ENCODE results near the gene CILP2. TPM values are rescaled to one million over a fixed set of nuclear protein-coding genes. Genes with fewer than 3 reads are reported as not detected.

Gene CILP2
- total RNA-seq, 1 donor from 2014 or later = 11.0 TPM

DNA sequence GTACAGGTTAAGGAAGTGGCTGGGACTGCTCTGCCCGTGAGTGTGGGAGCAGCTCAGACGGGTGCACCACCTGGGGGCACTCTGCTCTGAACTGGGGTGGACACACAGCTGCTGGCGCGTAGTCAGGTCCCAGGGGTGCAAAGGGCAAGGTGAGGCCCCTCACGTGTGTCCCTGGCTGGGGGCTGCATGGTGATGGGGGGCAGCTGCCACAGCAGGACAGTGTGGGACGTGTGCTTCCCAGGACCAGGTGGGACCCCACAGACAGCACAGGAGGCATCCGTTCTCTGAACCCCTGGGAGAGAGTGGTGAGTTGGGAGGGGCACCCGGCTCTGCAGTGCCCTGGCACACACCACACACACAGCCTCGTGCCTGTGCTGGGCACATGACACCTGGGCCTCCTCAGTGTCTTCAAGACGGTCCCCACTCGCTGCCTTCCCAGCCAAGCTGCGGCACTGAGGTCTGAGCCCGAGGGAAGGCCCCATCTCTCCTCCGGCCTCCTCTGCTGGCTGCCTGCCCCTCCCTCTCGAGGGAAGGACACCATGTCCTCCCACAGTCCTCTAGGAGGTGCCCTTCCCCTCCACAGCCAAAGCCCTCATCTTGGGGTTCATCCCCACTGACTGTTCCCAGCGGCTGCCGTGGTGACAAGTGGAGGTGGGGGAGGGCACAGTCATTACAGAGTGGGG lies 24.7 kb downstream of the CILP2 start:
- no peak overlapping the region for H3K4me3 ChIP-seq (ENCODE audit: low read length in 3 of 3)
- H3K9ac ChIP-seq (ENCODE audit: low read depth in 1 of 3, low read length in 3 of 3) = no peak overlapping the region
- no peaks in the 10 kb centered on the region for H3K4me1 ChIP-seq (ENCODE audit: control insufficient read depth in 3 of 3, insufficient read depth in 3 of 3, low read length in 3 of 3)
- no peaks in the 10 kb centered on the region for H3K9me3 ChIP-seq (ENCODE audit: control insufficient read depth in 3 of 3, low read length in 3 of 3)
- peaks cover 0 to 4% (median 0%) of the 10 kb centered on the region in 3 donors for H3K27me3 ChIP-seq (ENCODE audit: control insufficient read depth in 3 of 3, insufficient read depth in 3 of 3, low read length in 3 of 3)
- H3K27ac ChIP-seq (ENCODE audit: low read depth, low read length) = no peak overlapping the region
- H3K36me3 ChIP-seq (ENCODE audit: control insufficient read depth in 3 of 3, insufficient read depth in 3 of 3, low read length in 3 of 3) = no peaks in the 10 kb centered on the region

DNA sequence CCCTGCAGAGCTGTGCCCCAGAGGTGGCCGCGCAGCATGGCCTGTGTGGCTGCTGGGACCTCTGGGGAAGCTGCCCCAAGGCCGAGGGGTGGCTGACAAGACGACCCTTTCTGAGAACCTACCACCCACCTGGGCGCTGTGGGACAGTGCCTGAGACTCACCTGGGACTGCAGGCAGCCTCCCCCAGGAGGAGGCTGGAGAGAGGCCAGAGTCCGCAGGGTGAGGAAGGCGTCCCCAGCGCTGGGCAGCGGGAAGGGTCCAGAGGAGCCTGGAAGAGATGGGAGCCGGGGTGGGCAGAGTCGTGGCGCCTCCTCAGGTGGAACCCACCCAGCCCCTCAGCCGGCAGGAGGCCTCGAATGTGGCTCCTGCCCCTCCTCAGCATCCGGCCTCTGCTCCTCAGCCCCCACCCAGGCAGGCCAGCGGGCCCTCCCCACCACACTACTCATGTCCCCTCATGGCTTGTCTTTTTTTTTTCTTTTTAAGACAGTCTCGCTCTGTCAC lies 25.3 kb downstream of the CILP2 start:
- Histone ChIP-seq H3K9ac (ENCODE audit: low read depth in 1 of 3, low read length in 3 of 3) (no peak overlapping the region), H3K9me3 (ENCODE audit: control insufficient read depth in 3 of 3, low read length in 3 of 3) (no peaks in the 10 kb centered on the region), H3K4me3 (ENCODE audit: low read length in 3 of 3) (no peak overlapping the region), H3K4me1 (ENCODE audit: control insufficient read depth in 3 of 3, insufficient read depth in 3 of 3, low read length in 3 of 3) (no peaks in the 10 kb centered on the region), H3K27me3 (ENCODE audit: control insufficient read depth in 3 of 3, insufficient read depth in 3 of 3, low read length in 3 of 3) (peaks cover 0 to 4% (median 0%) of the 10 kb centered on the region in 3 donors), H3K36me3 (ENCODE audit: control insufficient read depth in 3 of 3, insufficient read depth in 3 of 3, low read length in 3 of 3) (no peaks in the 10 kb centered on the region), H3K27ac (ENCODE audit: low read depth, low read length) (no peak overlapping the region)

DNA sequence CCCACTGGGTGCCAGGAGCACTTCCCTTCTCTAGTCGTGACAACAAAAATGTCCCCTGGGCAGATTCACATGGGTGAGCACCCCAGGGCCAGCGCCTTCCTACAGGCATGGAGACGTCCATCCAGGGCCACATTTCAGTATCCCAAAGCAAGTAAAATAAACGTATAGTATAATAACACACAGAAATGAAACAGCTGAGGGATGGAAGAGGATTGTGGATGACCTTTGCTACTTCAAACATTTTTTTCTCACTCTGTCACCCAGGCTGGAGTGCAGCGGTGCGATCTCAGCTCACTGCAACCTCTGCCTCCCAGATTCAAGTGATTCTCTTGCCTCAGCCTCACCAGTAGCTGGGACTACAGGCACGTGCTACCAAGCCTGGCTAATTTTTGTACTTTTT lies 28.2 kb downstream of the CILP2 start:
- no peaks in the 10 kb centered on the region for H3K36me3 ChIP-seq (ENCODE audit: control insufficient read depth in 3 of 3, insufficient read depth in 3 of 3, low read length in 3 of 3)
- no peaks in the 10 kb centered on the region for H3K9me3 ChIP-seq (ENCODE audit: control insufficient read depth in 3 of 3, low read length in 3 of 3)
- no peaks in the 10 kb centered on the region for H3K4me1 ChIP-seq (ENCODE audit: control insufficient read depth in 3 of 3, insufficient read depth in 3 of 3, low read length in 3 of 3)
- H3K4me3 ChIP-seq (ENCODE audit: low read length in 3 of 3) = no peak overlapping the region
- no peak overlapping the region for H3K27ac ChIP-seq (ENCODE audit: low read depth, low read length)
- H3K27me3 ChIP-seq (ENCODE audit: control insufficient read depth in 3 of 3, insufficient read depth in 3 of 3, low read length in 3 of 3) = no peaks in the 10 kb centered on the region
- no peak overlapping the region for H3K9ac ChIP-seq (ENCODE audit: low read depth in 1 of 3, low read length in 3 of 3)

DNA sequence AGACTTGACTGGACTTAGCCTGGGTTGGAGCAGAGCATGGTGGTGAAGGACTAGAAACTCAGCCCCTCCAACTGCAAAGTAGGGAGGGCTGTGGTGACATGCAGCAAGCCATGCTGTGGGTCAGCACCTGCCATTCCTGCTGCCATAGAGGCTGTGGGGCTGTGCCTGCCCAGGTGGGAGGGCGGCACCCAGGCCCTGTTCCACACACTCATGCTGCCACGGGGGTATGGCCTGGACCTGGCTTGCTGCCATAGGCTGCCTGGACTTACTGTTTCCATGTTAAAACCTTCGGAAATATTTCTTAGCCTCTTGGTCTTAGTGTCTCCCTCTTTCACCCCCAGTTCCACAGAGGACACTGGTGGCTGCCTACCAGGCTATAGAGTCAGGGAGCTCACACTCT lies 29.3 kb downstream of the CILP2 start:
- no peaks in the 10 kb centered on the region for H3K4me1 ChIP-seq (ENCODE audit: control insufficient read depth in 3 of 3, insufficient read depth in 3 of 3, low read length in 3 of 3)
- H3K4me3 ChIP-seq (ENCODE audit: low read length in 3 of 3) = no peak overlapping the region
- H3K9me3 ChIP-seq (ENCODE audit: control insufficient read depth in 3 of 3, low read length in 3 of 3) = no peaks in the 10 kb centered on the region
- no peaks in the 10 kb centered on the region for H3K36me3 ChIP-seq (ENCODE audit: control insufficient read depth in 3 of 3, insufficient read depth in 3 of 3, low read length in 3 of 3)
- H3K27ac ChIP-seq (ENCODE audit: low read depth, low read length) = no peak overlapping the region
- no peaks in the 10 kb centered on the region for H3K27me3 ChIP-seq (ENCODE audit: control insufficient read depth in 3 of 3, insufficient read depth in 3 of 3, low read length in 3 of 3)
- H3K9ac ChIP-seq (ENCODE audit: low read depth in 1 of 3, low read length in 3 of 3) = no peak overlapping the region

DNA sequence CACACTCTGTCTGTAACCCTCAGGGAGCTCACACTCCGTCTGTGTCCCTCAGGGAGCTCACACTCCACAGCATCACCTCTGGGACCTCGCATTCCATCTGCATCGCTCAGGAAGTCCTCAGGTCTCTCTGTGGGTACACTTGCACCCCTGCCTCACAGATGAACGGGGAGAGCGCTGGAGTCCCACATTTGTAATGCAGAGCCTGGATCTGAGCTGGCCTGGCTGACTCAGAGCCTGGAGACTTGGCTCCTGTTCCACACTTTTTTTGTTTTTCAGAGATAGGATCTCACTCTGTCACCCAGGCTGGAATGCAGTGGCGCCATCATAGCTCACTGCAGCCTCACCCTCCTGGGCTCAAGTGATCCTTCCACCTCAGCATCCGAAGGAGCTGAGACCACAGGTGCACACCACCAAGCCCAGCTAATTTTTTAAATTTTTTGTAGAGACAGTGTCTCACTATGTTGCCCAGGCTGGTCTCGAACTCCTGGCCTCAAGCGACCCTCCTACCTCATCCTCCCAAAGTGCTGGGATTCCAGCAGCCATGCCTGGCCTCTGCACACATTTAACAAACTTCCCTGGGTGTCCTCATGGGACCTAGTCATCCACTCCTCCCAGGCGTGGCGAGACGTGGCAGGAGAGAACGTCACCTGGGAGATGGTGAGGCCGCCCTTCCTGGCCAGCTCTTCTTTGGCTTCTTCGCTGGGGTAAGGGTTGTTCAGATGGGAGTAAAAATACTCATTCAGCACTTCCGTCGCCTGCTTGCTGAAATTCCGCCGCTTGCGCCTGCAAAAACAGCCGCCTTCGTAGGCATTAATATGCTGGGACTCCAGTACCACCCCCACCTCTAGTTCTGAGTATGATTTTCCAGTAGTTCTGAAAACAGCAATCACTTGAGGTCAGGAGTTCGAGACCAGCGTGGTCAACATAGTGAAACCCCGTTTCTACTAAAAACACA lies 31.0 kb downstream of the CILP2 start:
- H3K27ac ChIP-seq (ENCODE audit: low read depth, low read length) = no peak overlapping the region
- H3K9ac ChIP-seq (ENCODE audit: low read depth in 1 of 3, low read length in 3 of 3) = no peak overlapping the region
- no peaks in the 10 kb centered on the region for H3K36me3 ChIP-seq (ENCODE audit: control insufficient read depth in 3 of 3, insufficient read depth in 3 of 3, low read length in 3 of 3)
- no peaks in the 10 kb centered on the region for H3K27me3 ChIP-seq (ENCODE audit: control insufficient read depth in 3 of 3, insufficient read depth in 3 of 3, low read length in 3 of 3)
- H3K4me3 ChIP-seq (ENCODE audit: low read length in 3 of 3) = no peak overlapping the region
- H3K4me1 ChIP-seq (ENCODE audit: control insufficient read depth in 3 of 3, insufficient read depth in 3 of 3, low read length in 3 of 3) = no peaks in the 10 kb centered on the region
- no peaks in the 10 kb centered on the region for H3K9me3 ChIP-seq (ENCODE audit: control insufficient read depth in 3 of 3, low read length in 3 of 3)

DNA sequence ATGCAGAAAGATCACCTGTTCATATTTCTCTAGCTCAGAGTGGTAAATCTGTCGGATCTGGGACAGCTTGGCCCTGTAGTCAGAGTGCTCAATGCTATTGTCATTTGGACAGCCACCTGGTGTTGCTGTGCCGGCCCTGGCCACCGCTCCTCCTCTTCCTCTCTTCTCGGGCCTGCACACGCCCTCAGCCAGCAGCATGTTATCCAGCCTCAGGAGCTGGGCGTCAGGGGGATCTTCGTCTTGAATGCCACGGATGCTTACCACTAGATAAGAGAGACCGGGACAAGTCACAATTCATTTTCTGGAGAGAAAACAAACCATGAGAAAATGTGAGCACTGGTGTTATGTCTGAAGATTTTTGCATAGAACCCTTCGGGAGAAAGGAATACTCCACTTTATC lies 32.5 kb downstream of the CILP2 start:
- no peaks in the 10 kb centered on the region for H3K9me3 ChIP-seq (ENCODE audit: control insufficient read depth in 3 of 3, low read length in 3 of 3)
- H3K4me1 ChIP-seq (ENCODE audit: control insufficient read depth in 3 of 3, insufficient read depth in 3 of 3, low read length in 3 of 3) = no peaks in the 10 kb centered on the region
- H3K27me3 ChIP-seq (ENCODE audit: control insufficient read depth in 3 of 3, insufficient read depth in 3 of 3, low read length in 3 of 3) = no peaks in the 10 kb centered on the region
- H3K27ac ChIP-seq (ENCODE audit: low read depth, low read length) = no peak overlapping the region
- no peaks in the 10 kb centered on the region for H3K36me3 ChIP-seq (ENCODE audit: control insufficient read depth in 3 of 3, insufficient read depth in 3 of 3, low read length in 3 of 3)
- H3K4me3 ChIP-seq (ENCODE audit: low read length in 3 of 3) = no peak overlapping the region
- H3K9ac ChIP-seq (ENCODE audit: low read depth in 1 of 3, low read length in 3 of 3) = no peak overlapping the region

DNA sequence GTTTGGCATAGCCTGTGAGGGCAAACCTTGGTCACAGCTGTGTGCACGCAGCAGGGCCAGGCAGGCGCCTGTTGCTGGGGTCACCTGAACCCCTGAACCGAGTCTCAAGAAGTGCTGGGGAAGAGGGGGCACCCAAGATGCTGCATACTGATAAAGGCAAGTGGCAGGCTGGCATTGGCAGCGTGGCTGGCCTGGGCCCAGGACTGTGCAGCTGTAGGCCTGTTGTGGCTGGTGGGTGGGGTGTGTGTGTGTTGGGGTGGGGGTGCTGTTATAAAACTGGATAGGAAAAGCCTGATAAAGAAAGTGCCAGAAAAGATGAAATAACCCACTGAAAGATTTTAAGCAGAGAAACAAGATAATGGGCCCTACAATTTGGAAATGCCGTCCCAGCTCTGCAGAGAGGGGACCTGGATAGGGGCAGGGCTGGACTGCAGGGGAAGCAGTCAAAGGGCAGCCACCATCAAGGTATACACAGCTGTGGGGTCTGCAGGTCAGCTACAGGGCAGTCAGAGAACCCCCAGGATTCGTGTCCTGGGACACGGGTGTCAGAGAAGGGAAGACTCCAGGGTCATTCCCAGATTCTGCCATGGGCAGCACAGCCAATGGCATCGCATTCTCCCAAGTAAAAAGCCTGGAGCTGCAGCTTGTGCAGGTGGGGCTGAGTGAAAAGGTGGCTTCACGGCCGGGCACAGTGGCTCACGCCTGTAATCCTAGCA lies 33.2 kb downstream of the CILP2 start:
- no peak overlapping the region for H3K9ac ChIP-seq (ENCODE audit: low read depth in 1 of 3, low read length in 3 of 3)
- no peak overlapping the region for H3K4me3 ChIP-seq (ENCODE audit: low read length in 3 of 3)
- H3K27ac ChIP-seq (ENCODE audit: low read depth, low read length) = no peak overlapping the region
- H3K9me3 ChIP-seq (ENCODE audit: control insufficient read depth in 3 of 3, low read length in 3 of 3) = no peaks in the 10 kb centered on the region
- H3K36me3 ChIP-seq (ENCODE audit: control insufficient read depth in 3 of 3, insufficient read depth in 3 of 3, low read length in 3 of 3) = no peaks in the 10 kb centered on the region
- H3K4me1 ChIP-seq (ENCODE audit: control insufficient read depth in 3 of 3, insufficient read depth in 3 of 3, low read length in 3 of 3) = no peaks in the 10 kb centered on the region
- no peaks in the 10 kb centered on the region for H3K27me3 ChIP-seq (ENCODE audit: control insufficient read depth in 3 of 3, insufficient read depth in 3 of 3, low read length in 3 of 3)

DNA sequence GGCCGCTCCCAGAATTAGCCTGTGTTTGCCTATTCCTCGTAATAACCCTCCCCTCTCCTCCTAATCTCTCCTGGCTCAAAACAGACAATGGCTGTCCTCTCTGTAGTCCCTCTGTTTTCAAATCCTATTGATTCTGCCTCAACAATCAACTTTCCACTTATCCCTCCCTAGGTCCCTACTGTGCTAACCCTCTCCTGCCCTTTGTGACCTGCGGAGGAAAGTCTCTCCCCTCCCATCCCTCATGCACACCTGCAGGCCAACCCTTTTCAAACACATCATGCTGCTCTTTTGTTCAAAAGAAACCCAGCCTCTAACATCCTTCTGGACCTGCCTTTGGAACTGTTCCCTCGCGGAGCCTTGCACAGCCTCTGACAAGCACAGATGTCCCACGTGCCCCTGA lies 37.3 kb downstream of the CILP2 start:
- Histone ChIP-seq H3K4me3 (ENCODE audit: low read length in 3 of 3) (no peak overlapping the region), H3K9ac (ENCODE audit: low read depth in 1 of 3, low read length in 3 of 3) (no peak overlapping the region), H3K27me3 (ENCODE audit: control insufficient read depth in 3 of 3, insufficient read depth in 3 of 3, low read length in 3 of 3) (no peaks in the 10 kb centered on the region), H3K27ac (ENCODE audit: low read depth, low read length) (no peak overlapping the region), H3K4me1 (ENCODE audit: control insufficient read depth in 3 of 3, insufficient read depth in 3 of 3, low read length in 3 of 3) (no peaks in the 10 kb centered on the region), H3K36me3 (ENCODE audit: control insufficient read depth in 3 of 3, insufficient read depth in 3 of 3, low read length in 3 of 3) (no peaks in the 10 kb centered on the region), H3K9me3 (ENCODE audit: control insufficient read depth in 3 of 3, low read length in 3 of 3) (no peaks in the 10 kb centered on the region)

DNA sequence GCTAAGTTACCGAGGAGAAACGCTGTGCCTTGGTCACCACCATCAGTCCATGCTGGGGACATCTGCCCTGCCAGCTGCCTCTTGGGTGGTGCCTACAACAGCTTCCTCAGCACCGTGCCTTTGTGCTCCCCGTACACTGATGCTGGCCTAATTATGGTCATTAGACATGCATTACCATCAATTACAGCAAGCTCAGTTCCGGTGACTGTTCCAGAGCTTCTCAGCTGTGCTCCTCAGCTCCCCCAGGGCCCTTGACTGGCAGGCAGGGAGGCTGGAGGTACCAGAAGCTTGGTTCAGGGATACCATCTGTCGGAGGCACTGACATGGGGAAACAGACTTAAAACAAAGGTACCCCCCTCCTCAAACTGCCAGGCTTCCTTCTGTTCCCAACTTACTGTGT lies 40.2 kb downstream of the CILP2 start:
- no peaks in the 10 kb centered on the region for H3K4me1 ChIP-seq (ENCODE audit: control insufficient read depth in 3 of 3, insufficient read depth in 3 of 3, low read length in 3 of 3)
- no peaks in the 10 kb centered on the region for H3K36me3 ChIP-seq (ENCODE audit: control insufficient read depth in 3 of 3, insufficient read depth in 3 of 3, low read length in 3 of 3)
- no peak overlapping the region for H3K9ac ChIP-seq (ENCODE audit: low read depth in 1 of 3, low read length in 3 of 3)
- H3K4me3 ChIP-seq (ENCODE audit: low read length in 3 of 3) = no peak overlapping the region
- no peaks in the 10 kb centered on the region for H3K9me3 ChIP-seq (ENCODE audit: control insufficient read depth in 3 of 3, low read length in 3 of 3)
- H3K27ac ChIP-seq (ENCODE audit: low read depth, low read length) = no peak overlapping the region
- H3K27me3 ChIP-seq (ENCODE audit: control insufficient read depth in 3 of 3, insufficient read depth in 3 of 3, low read length in 3 of 3) = no peaks in the 10 kb centered on the region

Data from skeletal muscle tissue (tissue), 4 donors.